NAMALWA (cell line): Measurements from ENCODE around the gene SLC49A3.
"Not testable (repeated sequence)": the region's sequence is repeated elsewhere in the genome, so short reads cannot be mapped to it uniquely, and the experiment has no call there.

Experiments
- DNase-seq: peaks from one replicate; pipeline ENCODE4 v3.0.0-alpha.2; 2015; ENCODE audit warnings: low spot score

Gene SLC49A3

GRCh38 chr4:653080-653821, 35.7 kb downstream of the SLC49A3 start:
- DNase-seq = no peak

DNA sequence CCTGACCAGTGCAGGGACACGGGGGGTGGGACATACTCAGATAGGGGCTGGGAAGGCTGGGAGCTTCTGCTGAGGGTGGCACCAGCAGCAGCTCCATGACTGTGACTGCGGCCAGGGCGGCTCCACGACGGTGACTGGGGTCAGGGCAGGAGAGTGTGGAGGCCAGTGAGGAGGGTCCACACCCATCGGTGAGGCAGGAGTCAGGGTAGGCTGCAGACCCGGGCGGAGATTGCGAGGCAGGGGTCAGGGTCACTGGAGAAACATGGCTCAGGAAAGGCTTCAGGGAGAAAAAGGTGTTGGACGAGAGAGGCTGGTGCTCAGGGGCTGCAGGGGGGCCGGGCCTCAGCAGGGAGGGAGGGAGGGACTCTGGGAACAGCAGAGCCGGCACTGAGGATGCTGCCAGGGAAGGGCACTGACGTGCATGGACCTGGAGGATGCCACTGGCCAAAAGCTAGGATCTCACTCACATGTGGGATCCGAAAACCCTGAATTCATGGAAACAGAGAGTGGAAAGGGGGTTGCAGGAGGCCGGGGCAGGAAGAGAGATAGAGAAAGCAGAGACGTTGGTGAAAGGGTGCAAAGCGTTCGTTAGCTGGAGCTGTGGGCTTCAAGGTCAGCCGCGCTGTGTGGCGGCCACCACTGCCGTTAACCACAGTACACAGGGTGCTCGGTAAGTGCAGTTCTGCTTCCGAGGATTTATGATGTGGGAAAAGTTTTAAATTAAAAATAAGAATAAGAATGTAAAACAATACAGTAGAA, 36.9 kb downstream of the SLC49A3 start:
- no peak for DNase-seq

- DNase-seq = no peak
Measured at GRCh38 chr4:650951-651883, 37.7 kb downstream of the SLC49A3 start.

- DNase-seq = no peak
Measured at GRCh38 chr4:650461-650860, 38.5 kb downstream of the SLC49A3 start.

- no peak for DNase-seq
Measured at GRCh38 chr4:649751-650310, 39.1 kb downstream of the SLC49A3 start.

DNA sequence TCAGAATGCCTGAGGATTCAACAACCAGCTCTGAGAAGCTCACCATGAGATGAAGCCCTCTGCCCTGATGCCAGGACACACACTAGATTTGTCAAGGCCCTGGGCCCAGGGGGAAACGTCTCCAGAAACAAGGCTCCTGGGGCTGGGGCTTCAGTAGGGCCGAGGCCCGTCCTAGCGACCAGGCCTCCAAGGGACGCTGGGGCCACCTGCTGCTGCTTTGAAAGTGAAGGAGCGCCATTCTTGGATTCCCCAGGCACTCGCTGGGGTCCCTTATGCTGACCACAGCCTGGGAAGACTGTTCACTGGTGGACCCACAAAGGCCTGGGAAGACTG, 39.7 kb downstream of the SLC49A3 start:
- DNase-seq = no peak

GRCh38 chr4:648579-649292, 40.2 kb downstream of the SLC49A3 start:
- no peak for DNase-seq

- DNase-seq = no peak
Measured at GRCh38 chr4:647481-647880, 41.5 kb downstream of the SLC49A3 start.

- DNase-seq = no peak
Measured at GRCh38 chr4:646460-646859, 42.5 kb downstream of the SLC49A3 start.

DNA sequence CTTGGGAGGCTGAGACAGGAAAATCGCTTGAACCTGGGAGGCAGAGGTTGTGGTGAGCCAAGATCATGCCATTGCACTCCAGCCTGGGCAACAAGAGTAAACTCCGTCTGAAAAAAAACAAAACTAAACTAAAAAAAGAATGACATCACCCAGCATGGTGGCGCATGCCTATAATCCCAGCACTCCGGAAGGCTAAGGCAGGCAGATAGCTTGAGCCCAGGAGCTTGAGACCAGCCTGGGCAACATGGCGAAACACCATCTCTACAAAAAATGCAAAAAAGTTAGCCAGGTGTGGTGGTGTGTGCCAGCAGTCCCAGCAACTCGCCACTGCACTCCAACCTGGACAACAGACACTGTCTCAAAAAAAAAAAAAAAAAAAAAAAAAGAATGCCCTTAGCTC, 46.6 kb downstream of the SLC49A3 start:
- not testable (repeated sequence) for DNase-seq

GRCh38 chr4:637536-638280, 51.2 kb downstream of the SLC49A3 start:
- no peak for DNase-seq

- no peak for DNase-seq
Measured at GRCh38 chr4:636628-637159, 52.3 kb downstream of the SLC49A3 start.

GRCh38 chr4:635851-636627, 52.9 kb downstream of the SLC49A3 start:
- DNase-seq = no peak

- not testable (repeated sequence) for DNase-seq
Measured at GRCh38 chr4:635066-635835, 53.7 kb downstream of the SLC49A3 start.

DNA sequence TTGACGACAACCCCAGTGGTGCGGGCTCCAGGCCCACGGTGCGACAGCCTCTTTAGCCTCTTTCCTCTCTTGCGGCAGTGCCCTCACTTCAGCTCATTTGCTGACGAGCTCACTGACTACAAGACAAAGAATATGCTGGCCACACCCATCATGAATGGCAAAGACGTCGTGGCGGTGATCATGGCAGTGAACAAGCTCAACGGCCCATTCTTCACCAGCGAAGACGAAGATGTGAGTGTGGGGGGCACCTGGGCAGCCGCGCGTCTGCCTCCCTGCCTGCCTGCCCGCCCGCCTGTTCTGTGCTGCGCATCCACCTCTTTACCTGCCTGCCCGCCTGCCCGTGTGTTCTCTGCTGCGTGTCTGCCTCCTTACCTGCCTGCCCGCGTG, 54.4 kb downstream of the SLC49A3 start:
- no peak for DNase-seq

DNA sequence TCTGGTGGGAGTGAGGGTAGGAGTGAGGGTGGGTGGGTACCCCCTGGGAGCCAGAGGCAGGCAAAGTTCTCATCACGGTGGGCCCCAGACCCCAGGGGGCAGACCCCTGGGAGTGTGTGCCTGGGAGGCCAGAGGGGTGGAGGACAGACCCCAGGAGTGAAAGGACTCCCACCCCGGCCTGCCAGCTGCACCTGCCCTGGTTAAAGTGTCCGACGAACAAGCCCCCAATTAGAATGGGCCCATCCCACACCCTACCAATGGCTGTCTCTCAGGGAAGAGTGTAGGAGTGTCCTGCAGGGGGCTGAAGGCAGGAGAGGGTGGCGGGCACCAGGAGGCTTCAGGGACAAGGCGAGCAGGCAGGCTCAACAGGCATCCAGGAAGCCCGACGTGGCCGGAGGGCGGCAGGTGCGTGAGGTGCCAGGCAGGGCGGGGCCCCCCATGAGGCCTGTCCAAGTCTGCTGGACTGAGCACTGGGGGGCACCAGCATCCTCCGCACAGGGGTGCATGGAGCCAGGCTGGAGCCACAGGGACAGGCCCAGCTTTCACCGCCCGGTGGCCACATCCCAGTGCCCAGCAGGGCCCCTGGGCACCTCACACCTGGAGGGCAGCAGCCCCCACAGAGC, 54.9 kb downstream of the SLC49A3 start:
- DNase-seq = no peak

- no peak for DNase-seq
Measured at GRCh38 chr4:633406-633805, 55.5 kb downstream of the SLC49A3 start.

GRCh38 chr4:632926-633325, 56.0 kb downstream of the SLC49A3 start:
- DNase-seq = no peak
